Uterus (tissue), 2 donors: Measurements from ENCODE around the gene TLR10.

Source experiments
- CTCF ChIP-seq, 4 experiments: fragments of 200-600 bp in 2 of 4; fragments of 450-650 bp in 2 of 4; sonication (generic) in 2 of 4; IDR thresholded peaks; one replicate each; pipeline ENCODE4 v1.5.1; 2016 to 2019; ENCODE audit warnings: antibody characterized with exemption in 4 of 4, mild to moderate bottlenecking in 2 of 4, moderate library complexity in 1 of 4
- POLR2A ChIP-seq, 2 donors: fragments of 450-650 bp; IDR thresholded peaks; one replicate each; pipeline ENCODE4 v1.6.1; 2016; ENCODE audit warnings: antibody characterized with exemption in 2 of 2, mild to moderate bottlenecking in 1 of 2, moderate library complexity in 1 of 2

GRCh38 chr4:38764277-38764676 lies 18.5 kb downstream of the TLR10 start:
- no peak for TF ChIP-seq POLR2A (IDR thresholded peaks at IDR 0.05)
- no peak for TF ChIP-seq CTCF (IDR thresholded peaks at IDR 0.05)
